HG03280 (cell line): Measurements from ENCODE around the gene FNDC7.
"Not testable (repeated sequence)": the region's sequence is repeated elsewhere in the genome, so short reads cannot be mapped to it uniquely, and the experiment has no call there.

Experiments used
- ATAC-seq: cut with Tn5 transposase; IDR thresholded peaks from one replicate; pipeline ENCODE4 v1.9.1; 2021; ENCODE audit warnings: mild to moderate bottlenecking, moderate library complexity; ENCODE audit not compliant: unreplicated experiment

FNDC7 gene, protein sequence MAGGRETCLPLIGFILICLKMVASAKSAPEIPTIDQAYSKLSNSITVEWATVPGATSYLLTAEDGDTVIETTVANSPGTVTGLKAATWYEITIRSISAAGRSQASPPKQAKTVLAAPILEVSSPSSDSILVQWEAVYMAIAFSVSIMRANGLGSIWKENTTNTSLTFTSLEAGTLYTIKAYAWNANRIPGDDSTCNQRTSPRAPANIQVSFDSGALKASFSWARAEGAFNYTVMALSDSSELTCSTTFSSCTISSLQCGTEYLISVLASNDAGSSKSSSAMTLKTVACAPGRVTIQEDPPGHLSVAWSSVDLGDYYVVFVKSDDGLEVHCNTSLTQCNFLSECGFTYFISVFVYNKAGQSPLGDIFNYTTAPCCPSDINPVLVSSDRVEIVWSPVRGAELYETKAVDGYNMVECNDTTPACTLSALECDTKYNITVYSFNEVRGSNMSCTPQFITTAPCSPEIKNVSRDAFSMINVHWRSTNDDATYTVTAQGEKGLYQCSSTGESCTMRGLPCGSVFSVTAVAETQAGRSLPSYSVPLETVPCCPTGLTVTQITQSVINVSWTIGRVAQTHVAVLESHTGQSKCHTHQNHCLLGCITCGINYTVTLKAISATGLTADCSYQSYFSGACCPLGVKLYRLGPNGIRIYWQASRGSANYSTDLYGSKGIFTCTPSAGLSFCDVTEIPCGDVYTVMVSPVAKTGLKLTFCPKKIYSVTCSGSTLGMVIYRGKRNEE

GRCh38 chr1:108712606-108713150 lies at the start of gene FNDC7:
Gene FNDC7 (plus strand): TSS chr1:108712908. CDS start chr1:108712934, 26 bp downstream.
- no peak for ATAC-seq

DNA sequence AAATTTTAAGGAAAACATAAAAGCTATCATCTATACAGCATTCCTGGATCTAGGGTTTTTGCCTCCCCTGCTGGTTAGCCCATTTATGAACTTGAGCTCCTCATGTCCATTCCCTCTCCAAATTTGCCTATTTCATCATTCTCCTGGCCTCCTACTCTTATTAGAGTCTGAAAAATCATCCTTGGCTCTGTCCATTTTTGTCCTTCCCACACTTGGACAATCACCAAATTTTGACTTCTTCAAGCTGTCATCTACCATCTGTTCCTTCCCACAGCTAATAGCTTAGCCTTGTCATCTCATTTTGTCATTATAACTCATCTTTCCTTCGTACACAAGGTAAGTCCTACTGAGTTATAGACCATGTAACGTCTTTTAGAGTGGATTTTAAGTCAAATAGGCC lies 49.6 kb upstream of the FNDC7 start:
- no peak for ATAC-seq

GRCh38 chr1:108664481-108664880 lies 48.2 kb upstream of the FNDC7 start:
- ATAC-seq, result no peak

DNA sequence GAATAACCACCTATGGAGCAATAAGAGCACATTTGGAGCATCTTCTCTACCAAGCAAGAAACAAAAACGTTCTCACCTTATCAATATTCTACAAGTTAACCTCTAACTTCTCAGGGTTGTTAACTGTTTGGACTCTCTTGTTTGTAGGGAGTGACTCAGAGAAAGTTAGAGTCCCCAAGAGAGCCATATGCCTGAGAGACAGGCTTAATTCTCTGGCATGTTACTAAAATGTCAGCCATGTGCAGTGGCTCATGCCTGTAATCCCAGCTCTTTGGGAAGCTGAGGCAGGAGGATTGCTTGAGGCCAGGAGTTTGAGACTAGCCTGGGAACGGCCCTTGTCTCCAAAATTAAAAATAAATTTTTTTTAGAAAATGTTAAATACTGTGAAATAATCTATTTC lies 47.6 kb upstream of the FNDC7 start:
- no peak for ATAC-seq

DNA sequence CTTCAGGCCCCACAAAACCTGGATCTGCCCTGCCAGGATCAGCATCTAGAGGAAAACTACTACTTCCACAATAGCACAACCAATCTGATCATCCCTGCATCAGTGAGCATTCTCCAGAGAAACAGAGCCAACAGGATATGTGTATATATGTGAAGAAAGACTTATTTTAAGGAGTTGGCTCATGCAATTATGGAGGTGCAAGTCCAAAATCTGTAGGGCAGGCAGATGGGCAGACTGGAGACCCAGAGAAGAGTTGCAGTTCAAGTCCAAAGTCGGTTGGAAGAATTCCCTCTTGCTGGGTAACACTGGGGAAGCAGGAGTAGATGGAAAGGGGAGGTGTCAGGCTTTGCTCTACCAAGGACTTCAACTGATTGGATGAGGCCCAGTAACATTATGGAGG lies 46.9 kb upstream of the FNDC7 start:
- ATAC-seq, result no peak

DNA sequence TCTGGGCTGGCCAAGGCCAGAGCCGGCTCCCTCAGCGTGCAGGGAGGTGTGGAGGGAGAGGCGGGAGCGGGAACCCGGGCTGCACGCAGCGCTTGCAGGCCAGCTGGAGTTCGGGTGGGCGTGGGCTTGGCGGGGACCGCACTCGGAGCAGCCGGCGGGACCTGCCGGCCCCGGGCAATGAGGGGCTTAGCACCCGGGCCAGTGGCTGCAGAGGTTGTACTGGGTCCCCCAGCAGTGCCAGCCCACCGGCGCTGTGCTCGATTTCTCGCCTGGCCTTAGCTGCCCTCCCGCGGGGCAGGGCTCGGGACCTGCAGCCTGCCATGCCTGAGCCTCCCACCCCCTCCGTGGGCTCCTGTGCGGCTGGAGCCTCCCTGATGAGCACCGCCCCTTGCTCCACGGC lies 45.3 kb upstream of the FNDC7 start:
- not testable (repeated sequence) for ATAC-seq

DNA sequence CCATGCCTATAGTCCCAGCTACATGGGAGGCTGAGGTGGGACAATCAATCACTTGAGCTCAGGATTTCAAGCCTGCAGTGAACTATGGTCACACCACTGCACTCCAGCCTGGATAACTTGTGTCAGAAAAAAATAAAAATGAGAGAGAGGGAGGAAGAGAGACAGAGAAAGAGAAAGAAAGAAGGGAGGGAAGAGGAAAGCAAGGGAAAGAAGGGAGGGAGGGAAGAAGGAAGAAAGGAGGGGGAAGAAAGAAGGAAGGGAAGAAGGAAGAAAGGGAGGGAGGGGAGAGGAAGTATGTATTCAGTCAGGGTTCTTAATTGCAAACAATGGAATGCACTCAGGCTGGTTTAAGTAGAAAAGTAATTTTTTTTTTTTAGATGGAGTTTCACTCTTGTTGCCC lies 43.9 kb upstream of the FNDC7 start:
- no peak for ATAC-seq

DNA sequence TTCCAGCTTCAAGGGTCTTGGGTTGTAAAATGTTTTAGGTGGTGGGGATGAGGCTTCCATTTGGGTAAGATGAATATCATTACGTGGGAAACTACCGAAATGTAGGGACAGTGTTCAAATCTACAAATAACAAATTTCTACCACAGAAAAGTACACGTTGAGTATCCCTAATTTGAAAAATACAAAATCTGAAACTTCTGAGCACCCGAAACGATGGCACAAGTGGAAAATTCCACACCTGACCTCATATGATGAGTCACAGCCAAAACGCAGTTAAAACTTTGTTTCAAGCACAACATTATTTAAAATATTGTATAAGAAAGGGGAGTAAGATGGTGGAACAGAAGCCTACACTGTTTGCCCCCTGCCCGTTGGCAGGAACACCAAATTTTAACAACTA lies 43.0 kb upstream of the FNDC7 start:
- no peak for ATAC-seq

- ATAC-seq, result no peak
Measured at GRCh38 chr1:108670131-108670773, 42.5 kb upstream of the FNDC7 start.

DNA sequence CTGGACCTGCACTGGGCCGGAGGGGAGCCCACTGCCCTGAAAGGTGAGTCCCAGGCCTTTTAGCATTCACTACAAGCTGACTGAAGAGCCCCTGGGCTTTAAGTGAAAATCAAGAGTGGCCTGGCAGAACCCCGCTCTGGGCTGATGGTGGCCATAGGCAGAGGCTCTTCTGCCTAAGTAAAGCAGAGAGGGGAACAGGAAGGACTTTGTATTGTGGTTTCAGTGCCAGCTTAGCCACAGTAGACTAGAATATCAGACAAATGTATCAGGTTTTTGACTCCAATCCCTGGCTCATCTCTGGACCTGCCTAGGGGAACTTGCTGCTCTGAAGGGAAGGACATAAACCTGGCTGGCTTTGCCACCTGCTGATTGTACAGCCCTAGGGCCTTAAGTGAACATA lies 41.6 kb upstream of the FNDC7 start:
- no peak for ATAC-seq

GRCh38 chr1:108678706-108679105 lies 34.0 kb upstream of the FNDC7 start:
- ATAC-seq, result no peak

DNA sequence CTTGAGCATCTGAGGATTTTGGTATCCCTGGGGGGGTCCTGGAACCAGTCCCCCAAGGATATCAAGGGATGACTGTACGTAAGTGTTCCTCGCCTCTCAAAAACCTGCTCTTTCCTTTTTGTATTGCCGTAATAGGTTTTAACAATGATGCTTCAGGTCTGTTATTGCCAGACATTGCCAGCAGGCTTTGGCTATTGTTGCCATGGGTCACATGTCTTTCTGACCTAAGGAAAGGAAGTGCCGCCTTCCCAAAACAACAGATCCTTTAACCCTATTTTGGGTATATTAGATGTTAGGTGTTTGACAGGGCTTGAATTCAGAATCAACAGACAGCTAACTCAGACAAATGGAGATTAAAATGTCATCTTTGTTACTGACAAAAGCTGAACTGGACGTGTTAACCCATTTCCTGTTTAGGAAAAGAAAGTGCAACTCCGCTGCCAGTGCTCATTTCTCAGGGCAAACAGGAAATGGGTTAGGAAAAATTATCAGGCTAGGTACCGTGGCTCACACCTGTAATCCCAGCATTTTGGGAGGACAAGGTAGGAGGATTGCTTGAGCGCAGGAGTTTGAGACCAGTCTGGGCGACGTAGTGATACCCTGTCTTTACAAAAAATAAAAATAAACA lies 33.0 kb upstream of the FNDC7 start:
- no peak for ATAC-seq

DNA sequence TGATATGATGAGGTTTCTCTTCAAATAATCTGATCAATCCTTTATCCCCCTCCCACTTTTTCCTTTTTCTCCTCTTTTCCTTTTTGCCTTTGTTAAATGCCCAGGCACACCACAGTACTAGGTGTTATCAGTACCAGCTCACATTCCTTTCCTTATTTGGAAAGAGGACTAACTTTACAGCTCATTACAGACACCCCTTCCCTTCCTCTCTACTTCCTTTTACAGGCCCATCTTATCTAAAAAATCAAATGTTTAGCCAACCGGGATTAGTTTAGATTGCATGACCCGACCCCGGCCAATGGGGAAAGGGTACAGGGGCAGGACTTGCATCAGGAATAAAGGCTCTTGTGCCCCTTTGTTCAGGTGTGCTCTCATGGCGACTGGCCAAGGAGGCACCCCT lies 31.0 kb upstream of the FNDC7 start:
- ATAC-seq, result not testable (repeated sequence)

DNA sequence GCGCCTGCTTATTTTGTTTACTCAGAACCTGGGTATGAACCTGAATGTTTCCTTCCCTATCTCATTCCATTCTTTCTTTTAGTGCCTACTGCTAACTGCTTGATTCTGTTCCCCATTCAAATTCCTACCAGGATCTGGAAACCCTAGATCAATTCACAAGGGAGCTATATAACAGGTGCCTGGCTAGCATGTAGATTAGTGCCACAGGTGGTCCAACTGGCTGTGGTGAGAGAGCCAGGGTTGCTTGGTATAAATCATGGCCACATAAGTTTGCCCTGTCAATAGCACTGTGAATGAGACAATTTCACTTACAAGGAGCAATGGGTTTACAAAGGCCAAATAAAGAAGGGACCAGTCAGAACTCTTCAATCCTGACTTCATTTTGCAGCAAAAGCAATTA lies 27.2 kb upstream of the FNDC7 start:
- ATAC-seq, result no peak

GRCh38 chr1:108686614-108687313 lies 25.9 kb upstream of the FNDC7 start:
- no peak for ATAC-seq

- peak; percentile 0 for ATAC-seq
Measured at GRCh38 chr1:108691128-108691941, 21.4 kb upstream of the FNDC7 start.

DNA sequence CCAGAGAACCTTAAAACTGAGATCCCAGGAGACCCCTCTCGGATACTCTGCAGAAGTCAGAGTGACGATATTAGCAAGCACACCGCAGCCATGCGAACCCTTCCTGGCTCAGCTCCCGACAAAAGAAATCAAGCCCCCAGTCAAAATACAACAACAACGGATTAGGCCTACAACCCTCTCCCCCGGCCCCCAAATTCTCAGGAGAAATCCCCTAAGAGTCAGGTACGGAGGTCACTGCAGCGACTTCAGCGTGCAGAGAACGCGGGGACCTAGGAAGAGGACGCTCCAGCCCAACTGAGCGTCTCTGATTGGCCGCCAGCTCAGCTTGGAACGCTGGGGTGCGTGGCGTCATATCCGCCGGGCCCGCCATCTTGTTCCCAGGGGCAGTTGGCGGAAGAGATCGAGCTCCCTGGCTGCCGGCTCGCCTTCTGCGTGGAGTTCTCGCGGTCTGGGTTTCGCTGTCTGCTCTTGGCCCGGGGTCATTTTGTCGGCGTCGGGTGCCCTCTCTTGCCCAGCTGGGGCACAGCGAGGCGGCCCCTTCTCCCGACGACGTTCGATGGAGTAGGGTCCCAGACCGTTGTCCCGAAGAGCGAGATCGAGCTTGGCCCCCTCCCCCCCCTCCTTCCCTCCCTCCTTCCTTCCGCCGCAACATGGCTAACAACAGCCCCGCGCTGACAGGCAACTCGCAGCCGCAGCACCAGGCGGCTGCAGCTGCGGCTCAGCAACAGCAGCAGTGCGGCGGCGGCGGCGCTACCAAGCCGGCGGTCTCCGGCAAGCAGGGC lies 20.6 kb upstream of the FNDC7 start, which contains the start of gene PRPF38B:
Gene PRPF38B (plus strand): TSS at position 369 of the 782 bp plus-strand sequence. CDS start 282 bp downstream, at position 651.
- ATAC-seq, result peak; percentile 94
